NT2/D1 (cell line): Measurements from ENCODE around the gene PDGFD.

Experiments used
- SUZ12 ChIP-seq: IDR thresholded peaks from 2 replicates; pipeline ENCODE4 v1.6.1; 2011; ENCODE audit not compliant: insufficient read length, insufficient read depth; ENCODE audit errors: extremely low read depth
- ZNF274 ChIP-seq: IDR thresholded peaks from 2 replicates; pipeline ENCODE4 v1.6.1; 2011; ENCODE audit warnings: mild to moderate bottlenecking, low read depth, low read length

- TF ChIP-seq SUZ12 = no peak
- TF ChIP-seq ZNF274 = no peak
Measured at GRCh38 chr11:103897160-103897936, 266.6 kb downstream of the PDGFD start.
